K562 treated with DMSO at 1 percent for 24 hours (cell line): ENCODE results near the gene OR2G3. TPM values are rescaled to one million over a fixed set of nuclear protein-coding genes. Genes with fewer than 3 reads are reported as not detected.

ENCODE experiments used
- total RNA-seq: library from RNA; unstranded; fragments of 300-600 nt; gene quantifications from 2 replicates; pipeline ENCODE4 v1.2.3, GENCODE V29; 2022; ENCODE audit warnings: low read depth; ENCODE audit not compliant: insufficient read depth

The OR2G3 gene
- not detected in 2 replicates for total RNA-seq

DNA sequence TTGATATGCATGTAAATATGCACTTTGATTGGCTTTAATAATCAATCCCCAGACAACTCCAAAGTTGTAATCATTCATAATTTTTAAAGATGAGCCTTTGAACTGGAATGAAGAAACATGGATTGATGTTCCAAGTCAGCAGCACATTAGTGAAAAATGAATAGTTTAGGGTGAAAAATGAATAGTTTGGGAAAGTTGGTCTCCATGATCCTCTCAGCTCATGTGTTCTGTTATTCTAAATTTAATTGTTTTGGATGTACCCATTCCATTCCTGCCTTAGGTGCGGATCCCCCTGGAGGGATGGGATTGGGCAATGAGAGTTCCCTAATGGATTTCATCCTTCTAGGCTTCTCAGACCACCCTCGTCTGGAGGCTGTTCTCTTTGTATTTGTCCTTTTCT is at the start of gene OR2G3:
Gene OR2G3, plus strand, starts transcription at position 301 of the 400 bp plus-strand sequence. Its CDS starts 0 bp downstream, at position 301.

DNA sequence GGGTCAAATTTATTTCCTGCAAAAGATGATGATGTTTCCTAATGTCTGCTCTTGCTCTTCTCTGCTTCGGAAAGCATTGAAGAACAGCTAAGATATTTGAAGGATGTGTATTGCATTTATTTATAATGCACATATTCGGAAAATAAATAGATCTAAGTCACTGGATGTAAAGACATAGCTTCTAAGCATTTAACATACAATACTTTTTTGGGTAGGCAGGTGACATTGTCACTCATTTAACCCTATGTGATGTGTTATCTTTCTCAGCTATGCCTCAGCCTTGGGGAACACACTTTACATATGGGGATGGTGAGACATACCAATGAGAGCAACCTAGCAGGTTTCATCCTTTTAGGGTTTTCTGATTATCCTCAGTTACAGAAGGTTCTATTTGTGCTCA is 17.3 kb upstream of the OR2G3 start, which contains the start of gene OR2G2:
Gene OR2G2, plus strand, starts transcription at position 301 of the 400 bp plus-strand sequence. Its CDS starts 0 bp downstream, at position 301.

Other genes starting within 250 kb of the OR2G3 start
- gene NLRP3, start 189.4 kb upstream of the OR2G3 start, total RNA-seq = not detected in 2 replicates
- not detected in 2 replicates for gene OR2B11, start 147.5 kb upstream of the OR2G3 start, total RNA-seq
- not detected in 2 replicates for gene OR2C3, start 69.1 kb upstream of the OR2G3 start, total RNA-seq
- 0.13 TPM in 1 of 2 replicates, not detected in the other for gene GCSAML, start 56.5 kb upstream of the OR2G3 start, total RNA-seq
- gene OR2G2, start 17.2 kb upstream of the OR2G3 start, total RNA-seq = not detected in 2 replicates
- not detected in 2 replicates for gene OR13G1, start 74.2 kb downstream of the OR2G3 start, total RNA-seq
- not detected in 2 replicates for gene OR6F1, start 111.1 kb downstream of the OR2G3 start, total RNA-seq
- gene OR14K1, start 133.0 kb downstream of the OR2G3 start, total RNA-seq = not detected in 2 replicates
- not detected in 2 replicates for gene OR14A2, start 142.6 kb downstream of the OR2G3 start, total RNA-seq
- not detected in 2 replicates for gene OR1C1, start 155.0 kb downstream of the OR2G3 start, total RNA-seq
- gene OR14A16, start 218.5 kb downstream of the OR2G3 start, total RNA-seq = not detected in 2 replicates
- not detected in 2 replicates for gene OR11L1, start 236.3 kb downstream of the OR2G3 start, total RNA-seq